Lower leg skin (tissue), 3 donors: Measurements from ENCODE around the gene DBP.

Experiments used
- POLR2A ChIP-seq, 2 donors: fragments of 450-650 bp; IDR thresholded peaks; one replicate each; pipeline ENCODE4 v1.6.1; 2016 to 2017; ENCODE audit warnings: antibody characterized with exemption in 2 of 2, mild to moderate bottlenecking in 1 of 2, moderate library complexity in 1 of 2
- TF ChIP-seq, protein P1 (sequence below), 3 donors: fragments of 450-650 bp; IDR thresholded peaks; one replicate each; pipeline ENCODE4 v1.5.1; 2016; ENCODE audit warnings: antibody characterized with exemption in 3 of 3, mild to moderate bottlenecking in 3 of 3, moderate library complexity in 2 of 3

DNA sequence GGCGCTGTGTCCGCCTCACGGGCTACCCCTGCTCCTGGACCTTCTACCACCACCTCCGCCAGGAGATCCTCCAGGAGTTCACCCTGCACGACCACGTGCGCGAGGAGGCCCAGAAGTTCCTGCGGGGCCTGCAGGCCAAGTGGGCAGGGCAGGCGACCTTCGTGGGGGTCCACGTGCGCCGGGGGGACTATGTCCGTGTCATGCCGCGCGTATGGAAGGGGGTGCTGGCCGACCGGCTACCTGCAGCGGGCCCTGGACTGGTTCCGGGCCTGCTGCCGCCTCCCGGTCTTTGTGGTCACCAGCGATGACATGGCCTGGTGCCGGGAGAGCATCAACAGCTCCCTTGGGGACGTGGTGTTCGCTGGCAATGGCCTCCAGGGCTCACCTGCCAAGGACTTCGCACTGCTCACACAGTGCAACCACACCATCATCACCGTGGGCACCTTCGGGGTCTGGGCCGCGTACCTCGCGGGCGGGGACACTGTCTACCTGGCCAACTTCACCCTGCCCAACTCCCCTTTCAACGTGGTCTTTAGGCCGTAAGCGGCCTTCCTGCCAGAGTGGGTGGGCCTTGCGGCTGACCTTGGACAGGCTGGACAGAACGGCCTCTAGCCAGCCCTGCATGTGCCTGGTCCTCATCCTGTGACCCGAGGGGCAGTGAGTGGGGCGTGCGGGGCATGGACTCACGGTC is 43.4 kb upstream of the DBP start:
- TF ChIP-seq, protein P1, sequence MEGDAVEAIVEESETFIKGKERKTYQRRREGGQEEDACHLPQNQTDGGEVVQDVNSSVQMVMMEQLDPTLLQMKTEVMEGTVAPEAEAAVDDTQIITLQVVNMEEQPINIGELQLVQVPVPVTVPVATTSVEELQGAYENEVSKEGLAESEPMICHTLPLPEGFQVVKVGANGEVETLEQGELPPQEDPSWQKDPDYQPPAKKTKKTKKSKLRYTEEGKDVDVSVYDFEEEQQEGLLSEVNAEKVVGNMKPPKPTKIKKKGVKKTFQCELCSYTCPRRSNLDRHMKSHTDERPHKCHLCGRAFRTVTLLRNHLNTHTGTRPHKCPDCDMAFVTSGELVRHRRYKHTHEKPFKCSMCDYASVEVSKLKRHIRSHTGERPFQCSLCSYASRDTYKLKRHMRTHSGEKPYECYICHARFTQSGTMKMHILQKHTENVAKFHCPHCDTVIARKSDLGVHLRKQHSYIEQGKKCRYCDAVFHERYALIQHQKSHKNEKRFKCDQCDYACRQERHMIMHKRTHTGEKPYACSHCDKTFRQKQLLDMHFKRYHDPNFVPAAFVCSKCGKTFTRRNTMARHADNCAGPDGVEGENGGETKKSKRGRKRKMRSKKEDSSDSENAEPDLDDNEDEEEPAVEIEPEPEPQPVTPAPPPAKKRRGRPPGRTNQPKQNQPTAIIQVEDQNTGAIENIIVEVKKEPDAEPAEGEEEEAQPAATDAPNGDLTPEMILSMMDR (IDR thresholded peaks at IDR 0.05) = no peak
- TF ChIP-seq POLR2A (IDR thresholded peaks at IDR 0.05) = no peak
